IMR-90 (cell line): ENCODE results near the gene CP. TPM values are rescaled to one million over a fixed set of nuclear protein-coding genes. Genes with fewer than 3 reads are reported as not detected.

Source experiments
- ATAC-seq: fragments of 200-7000 bp; cut with Tn5 transposase; 2 replicates; pipeline ENCODE4 v1.9.1; 2020; ENCODE audit warnings: low read depth, mild to moderate bottlenecking, moderate library complexity
- BruUV-seq: library from RNA; stranded (reverse); fragments of 400-500 nt; replicated peaks from 2 replicates; lab custom pipeline; 2021; lab: Mats Ljungman, UMichigan
- CTCF ChIA-PET: fragments of 300-600 bp; formaldehyde crosslinking; extraction: SDS; loops from one replicate; lab custom pipeline; 2021; ENCODE audit warnings: antibody characterized with exemption; lab: Yijun Ruan, JAX
- POLR2A ChIA-PET: fragments of 300-600 bp; sonication (Branson Sonifier 250); formaldehyde crosslinking; loops from one replicate; lab custom pipeline; 2022; ENCODE audit warnings: antibody characterized with exemption; ENCODE audit not compliant: unreplicated experiment; lab: Charles Lee
- DNase-seq: peaks from one replicate; pipeline ENCODE4 v3.0.0; 2013
- H2AFZ ChIP-seq: replicated peaks from 2 replicates; pipeline ENCODE3; 2013; ENCODE audit warnings: low read length, mild to moderate bottlenecking; ENCODE audit not compliant: poor library complexity
- H2AK5ac ChIP-seq: 2 replicates; pipeline ENCODE4 v1.6.1; 2013; ENCODE audit warnings: low read depth, low read length, inconsistent platforms
- H2AK9ac ChIP-seq: replicated peaks from 2 replicates; pipeline ENCODE3; 2013; ENCODE audit warnings: mild to moderate bottlenecking, low read depth, low read length, moderate library complexity; ENCODE audit not compliant: poor library complexity
- H2BK120ac ChIP-seq: 2 replicates; pipeline ENCODE4 v1.6.1; 2013; ENCODE audit warnings: low read depth, low read length, inconsistent platforms
- H2BK15ac ChIP-seq: 3 replicates; pipeline ENCODE4 v1.6.1; 2013; ENCODE audit warnings: low read depth, low read length, inconsistent platforms
- H2BK20ac ChIP-seq: 2 replicates; pipeline ENCODE4 v1.6.1; 2013; ENCODE audit warnings: low read depth, mild to moderate bottlenecking, inconsistent platforms, low read length, moderate library complexity
- H2BK5ac ChIP-seq: 2 replicates; pipeline ENCODE4 v1.6.1; 2013; ENCODE audit warnings: mild to moderate bottlenecking, low read depth, low read length, inconsistent platforms; ENCODE audit not compliant: poor library complexity, severe bottlenecking
- H3K14ac ChIP-seq: replicated peaks from 2 replicates; pipeline ENCODE4 v1.6.1; 2013; ENCODE audit warnings: low read depth, low read length, inconsistent platforms
- H3K18ac ChIP-seq: 2 replicates; pipeline ENCODE4 v1.6.1; 2013; ENCODE audit warnings: low read depth, low read length, control low read depth
- H3K23ac ChIP-seq: 2 replicates; pipeline ENCODE4 v1.6.1; 2013; ENCODE audit warnings: low read depth, low read length, inconsistent platforms
- H3K27ac ChIP-seq: 2 replicates; pipeline ENCODE4 v1.5.1; 2013; ENCODE audit warnings: mild to moderate bottlenecking, control low read depth, low read length; ENCODE audit not compliant: insufficient read depth
- H3K27me3 ChIP-seq: 2 replicates; pipeline ENCODE4 v1.6.1; 2013; ENCODE audit warnings: low read length; ENCODE audit not compliant: control insufficient read depth, insufficient read depth
- H3K36me3 ChIP-seq: 2 replicates; pipeline ENCODE4 v1.6.1; 2013; ENCODE audit warnings: low read length, mixed read lengths; ENCODE audit not compliant: control insufficient read depth, insufficient read depth
- H3K4ac ChIP-seq: 2 replicates; pipeline ENCODE4 v1.6.1; 2013; ENCODE audit warnings: low read depth, low read length, inconsistent platforms
- H3K4me1 ChIP-seq: 2 replicates; pipeline ENCODE4 v1.6.1; 2013; ENCODE audit warnings: low read length, mixed read lengths; ENCODE audit not compliant: control insufficient read depth, insufficient read depth
- H3K4me2 ChIP-seq: 2 replicates; pipeline ENCODE4 v1.6.1; 2013; ENCODE audit warnings: low read depth, mild to moderate bottlenecking, control low read depth, low read length, moderate library complexity
- H3K4me3 ChIP-seq: 2 replicates; pipeline ENCODE4 v1.5.1; 2013; ENCODE audit warnings: low read depth, mild to moderate bottlenecking, control low read depth, low read length, moderate library complexity; ENCODE audit not compliant: insufficient read depth
- H3K56ac ChIP-seq: 2 replicates; pipeline ENCODE4 v1.6.1; 2013; ENCODE audit warnings: low read length, inconsistent platforms; ENCODE audit not compliant: insufficient read depth; ENCODE audit errors: extremely low read depth
- H3K79me1 ChIP-seq, 2 experiments: 2 replicates each; pipeline ENCODE4 v1.6.1; 2013; ENCODE audit warnings: low read length in 2 of 2, inconsistent platforms in 1 of 2, low read depth in 1 of 2
- H3K9ac ChIP-seq: 2 replicates; pipeline ENCODE4 v1.6.1; 2013; ENCODE audit warnings: low read depth, low read length, control low read depth
- H3K9me1 ChIP-seq: 2 replicates; pipeline ENCODE4 v1.6.1; 2013; ENCODE audit warnings: low read length, inconsistent platforms; ENCODE audit not compliant: insufficient read depth
- H3K9me3 ChIP-seq: 2 replicates; pipeline ENCODE4 v1.6.1; 2013; ENCODE audit warnings: low read length; ENCODE audit not compliant: control insufficient read depth, insufficient read depth
- H4K20me1 ChIP-seq: 2 replicates; pipeline ENCODE4 v1.6.1; 2013; ENCODE audit warnings: low read length, inconsistent platforms; ENCODE audit not compliant: insufficient read depth
- H4K5ac ChIP-seq: 2 replicates; pipeline ENCODE4 v1.6.1; 2013; ENCODE audit warnings: mild to moderate bottlenecking, low read depth, low read length, control low read depth
- H4K8ac ChIP-seq, 2 experiments: 2 replicates each; pipeline ENCODE4 v1.6.1; 2013; ENCODE audit warnings: low read depth in 2 of 2, low read length in 2 of 2, control low read depth in 1 of 2, inconsistent platforms in 1 of 2
- H4K91ac ChIP-seq: 2 replicates; pipeline ENCODE4 v1.6.1; 2013; ENCODE audit warnings: low read depth, low read length, inconsistent platforms; ENCODE audit not compliant: insufficient read depth
- BHLHE40 ChIP-seq: fragments of 150-350 bp; IDR thresholded peaks from 2 replicates; pipeline ENCODE4 v1.6.1; 2016; ENCODE audit warnings: mild to moderate bottlenecking, low read depth, low read length
- CEBPB ChIP-seq: IDR thresholded peaks from 2 replicates; pipeline ENCODE4 v1.6.1; 2012; ENCODE audit warnings: low read depth, low read length, improper control_type of control experiment
- CHD1 ChIP-seq: IDR thresholded peaks from 2 replicates; pipeline ENCODE4 v1.6.1; 2012; ENCODE audit warnings: low read depth, low read length, improper control_type of control experiment
- FOS ChIP-seq: fragments of 150-350 bp; IDR thresholded peaks from 2 replicates; pipeline ENCODE4 v1.6.1; 2016; ENCODE audit warnings: low read depth, low read length
- MAFK ChIP-seq: IDR thresholded peaks from 2 replicates; pipeline ENCODE4 v1.6.1; 2012; ENCODE audit warnings: low read depth, low read length, improper control_type of control experiment
- MAZ ChIP-seq: IDR thresholded peaks from 2 replicates; pipeline ENCODE4 v1.6.1; 2012; ENCODE audit warnings: low read depth, mild to moderate bottlenecking, low read length, improper control_type of control experiment, moderate library complexity, borderline replicate concordance
- MXI1 ChIP-seq: IDR thresholded peaks from 2 replicates; pipeline ENCODE4 v1.6.1; 2012; ENCODE audit warnings: low read depth, mild to moderate bottlenecking, low read length, moderate library complexity, borderline replicate concordance
- NFE2L2 ChIP-seq: fragments of 150-350 bp; IDR thresholded peaks from 2 replicates; pipeline ENCODE4 v1.6.1; 2016; ENCODE audit warnings: low read depth, mild to moderate bottlenecking, low read length
- POLR2A ChIP-seq: IDR thresholded peaks from 2 replicates; pipeline ENCODE4 v1.6.1; 2012; ENCODE audit warnings: mild to moderate bottlenecking, low read depth, low read length
- RAD21 ChIP-seq: IDR thresholded peaks from 2 replicates; pipeline ENCODE4 v1.6.1; 2012; ENCODE audit warnings: low read length, improper control_type of control experiment
- RCOR1 ChIP-seq: IDR thresholded peaks from 2 replicates; pipeline ENCODE4 v1.6.1; 2012; ENCODE audit warnings: mild to moderate bottlenecking, low read length, improper control_type of control experiment; ENCODE audit not compliant: insufficient replicate concordance
- RFX5 ChIP-seq: IDR thresholded peaks from 2 replicates; pipeline ENCODE4 v1.8.0; 2012; ENCODE audit warnings: low read depth, mild to moderate bottlenecking, low read length, moderate library complexity
- SMC3 ChIP-seq: fragments of 150-350 bp; IDR thresholded peaks from 2 replicates; pipeline ENCODE4 v1.6.1; 2016; ENCODE audit warnings: low read depth, mild to moderate bottlenecking, antibody characterized with exemption, low read length, moderate library complexity
- WGBS, 2 experiments: methylation state at CpG; one replicate each; pipeline versions ENCODE4 v1.1.5 to v1.1.7; 2013; ENCODE audit warnings: missing lambda C conversion rate in 2 of 2; ENCODE audit not compliant: insufficient read length in 1 of 2; ENCODE audit errors: extremely low coverage in 2 of 2; 5-methylcytosine and 5-hydroxymethylcytosine counted together
- dilution Hi-C: fragments of 300-500 bp; cut with HindIII; formaldehyde crosslinking; loops from one replicate; pipeline ENCODE4 v1.14.3; 2018; ENCODE audit warnings: low sequenced_read_pairs; ENCODE audit not compliant: unreplicated experiment
- in situ Hi-C: fragments of 300-500 bp; cut with MboI; formaldehyde crosslinking; loops from 3 replicates; pipeline ENCODE4 v1.14.3; 2019; ENCODE audit warnings: low sequenced_read_pairs, inconsistent platforms, mixed read lengths
- intact Hi-C: fragments of 100-400 bp; cut with micrococcal nuclease; formaldehyde crosslinking; loops from 2 replicates; pipeline ENCODE4 v1.10.0; 2022
- polyA plus RNA-seq, 3 experiments: library from polyadenylated mRNA; depleted of rRNA; stranded (reverse); fragments of >200 nt; gene quantifications; 2 replicates each; pipeline ENCODE4 v1.2.3, GENCODE V29; 2012; ENCODE audit warnings: low replicate concordance in 1 of 3
- total RNA-seq: library from RNA; depleted of rRNA; stranded (reverse); fragments of >200 nt; gene quantifications from 2 replicates; pipeline ENCODE4 v1.2.3, GENCODE V29; 2012
- TF ChIP-seq, protein P1 (sequence below): fragments of 150-350 bp; IDR thresholded peaks from 2 replicates; pipeline ENCODE4 v1.6.1; 2016; ENCODE audit warnings: low read depth, mild to moderate bottlenecking, low read length, moderate library complexity, borderline replicate concordance
- TF ChIP-seq, protein P2 (sequence below): conservative IDR thresholded peaks from 2 replicates; pipeline ENCODE4 v1.5.1; 2012; ENCODE audit warnings: mild to moderate bottlenecking, low read depth, low read length, improper control_type of control experiment
- TF ChIP-seq, protein P3 (sequence below): fragments of 150-350 bp; IDR thresholded peaks from 2 replicates; pipeline ENCODE4 v1.6.1; 2017; ENCODE audit warnings: mild to moderate bottlenecking, antibody characterized with exemption, low read length, low read depth

The CP gene
- total and polyA plus RNA-seq, 2 of the 4 experiments (the other 2 are of a cell fraction), result not detected

DNA sequence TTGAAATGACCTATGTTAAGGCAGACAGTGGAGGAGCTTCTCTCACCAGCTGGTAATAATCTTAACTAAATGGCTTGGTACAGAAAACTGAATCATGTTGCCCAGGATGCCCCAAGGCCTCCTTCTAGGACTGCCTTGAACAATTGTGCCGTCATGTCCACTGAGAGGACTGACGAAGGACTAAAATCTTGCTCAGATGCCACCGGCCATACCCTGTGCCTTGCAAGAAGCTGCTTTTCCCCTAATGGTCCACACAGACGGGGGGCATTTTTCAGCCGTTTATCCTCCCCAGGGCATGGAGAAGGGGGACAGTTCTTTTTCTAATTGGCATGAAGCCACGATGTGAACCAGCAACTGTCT lies 1.8 kb upstream of the CP start:
- H3K36me3 ChIP-seq, result no peaks in the 10 kb centered on the region
- H3K23ac ChIP-seq, result 0 out of 2 replicates have a peak overlapping the region, but pooled peaks have one; percentile 63
- H3K9me1 ChIP-seq, result peaks cover 3% of the 10 kb centered on the region; the same call in 1 of the 2 replicates
- H3K18ac ChIP-seq, result peak overlapping the region; percentile 39; the same call in 1 of the 2 replicates
- H3K9me3 ChIP-seq, result peaks cover 2% of the 10 kb centered on the region; the same call in 1 of the 2 replicates
- H4K5ac ChIP-seq, result peak overlapping the region; percentile 2; the same call in 1 of the 2 replicates
- H2BK20ac ChIP-seq, result peak overlapping the region; percentile 90; the same call in 1 of the 2 replicates
- H2BK5ac ChIP-seq, result peak overlapping the region; percentile 61
- H4K8ac ChIP-seq, result peak overlapping the region; percentile 87 to 98; a peak in 2 of 4 replicates
- TF ChIP-seq, protein P1, sequence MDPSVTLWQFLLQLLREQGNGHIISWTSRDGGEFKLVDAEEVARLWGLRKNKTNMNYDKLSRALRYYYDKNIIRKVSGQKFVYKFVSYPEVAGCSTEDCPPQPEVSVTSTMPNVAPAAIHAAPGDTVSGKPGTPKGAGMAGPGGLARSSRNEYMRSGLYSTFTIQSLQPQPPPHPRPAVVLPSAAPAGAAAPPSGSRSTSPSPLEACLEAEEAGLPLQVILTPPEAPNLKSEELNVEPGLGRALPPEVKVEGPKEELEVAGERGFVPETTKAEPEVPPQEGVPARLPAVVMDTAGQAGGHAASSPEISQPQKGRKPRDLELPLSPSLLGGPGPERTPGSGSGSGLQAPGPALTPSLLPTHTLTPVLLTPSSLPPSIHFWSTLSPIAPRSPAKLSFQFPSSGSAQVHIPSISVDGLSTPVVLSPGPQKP, result no peak
- TF ChIP-seq RCOR1, result no peak
- TF ChIP-seq SMC3, result no peak
- TF ChIP-seq MAFK, result no peak
- TF ChIP-seq, protein P2, sequence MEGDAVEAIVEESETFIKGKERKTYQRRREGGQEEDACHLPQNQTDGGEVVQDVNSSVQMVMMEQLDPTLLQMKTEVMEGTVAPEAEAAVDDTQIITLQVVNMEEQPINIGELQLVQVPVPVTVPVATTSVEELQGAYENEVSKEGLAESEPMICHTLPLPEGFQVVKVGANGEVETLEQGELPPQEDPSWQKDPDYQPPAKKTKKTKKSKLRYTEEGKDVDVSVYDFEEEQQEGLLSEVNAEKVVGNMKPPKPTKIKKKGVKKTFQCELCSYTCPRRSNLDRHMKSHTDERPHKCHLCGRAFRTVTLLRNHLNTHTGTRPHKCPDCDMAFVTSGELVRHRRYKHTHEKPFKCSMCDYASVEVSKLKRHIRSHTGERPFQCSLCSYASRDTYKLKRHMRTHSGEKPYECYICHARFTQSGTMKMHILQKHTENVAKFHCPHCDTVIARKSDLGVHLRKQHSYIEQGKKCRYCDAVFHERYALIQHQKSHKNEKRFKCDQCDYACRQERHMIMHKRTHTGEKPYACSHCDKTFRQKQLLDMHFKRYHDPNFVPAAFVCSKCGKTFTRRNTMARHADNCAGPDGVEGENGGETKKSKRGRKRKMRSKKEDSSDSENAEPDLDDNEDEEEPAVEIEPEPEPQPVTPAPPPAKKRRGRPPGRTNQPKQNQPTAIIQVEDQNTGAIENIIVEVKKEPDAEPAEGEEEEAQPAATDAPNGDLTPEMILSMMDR, result no peak
- no peak for TF ChIP-seq BHLHE40
- TF ChIP-seq MXI1, result no peak
- TF ChIP-seq CHD1, result no peak
- TF ChIP-seq POLR2A, result no peak
- TF ChIP-seq FOS, result no peak
- TF ChIP-seq RFX5, result no peak
- TF ChIP-seq, protein P3, sequence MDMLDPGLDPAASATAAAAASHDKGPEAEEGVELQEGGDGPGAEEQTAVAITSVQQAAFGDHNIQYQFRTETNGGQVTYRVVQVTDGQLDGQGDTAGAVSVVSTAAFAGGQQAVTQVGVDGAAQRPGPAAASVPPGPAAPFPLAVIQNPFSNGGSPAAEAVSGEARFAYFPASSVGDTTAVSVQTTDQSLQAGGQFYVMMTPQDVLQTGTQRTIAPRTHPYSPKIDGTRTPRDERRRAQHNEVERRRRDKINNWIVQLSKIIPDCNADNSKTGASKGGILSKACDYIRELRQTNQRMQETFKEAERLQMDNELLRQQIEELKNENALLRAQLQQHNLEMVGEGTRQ, result no peak
- TF ChIP-seq RAD21, result no peak
- TF ChIP-seq MAZ, result no peak
- TF ChIP-seq CEBPB, result no peak
- no peak for TF ChIP-seq NFE2L2
- H4K20me1 ChIP-seq, result no peaks in the 10 kb centered on the region
- dilution Hi-C loops, result no loop called here
- no peak overlapping the region for H3K4me3 ChIP-seq
- H3K27ac ChIP-seq, result no peak overlapping the region
- BruUV-seq, result no TSS peak
- no CpG with 5 or more reads among the region's 6 CpGs for WGBS, 2 experiments
- no peaks in the 10 kb centered on the region for H3K27me3 ChIP-seq
- intact Hi-C loops, result no loop called here
- peak overlapping the region; percentile 73; the same call in 1 of the 2 replicates for H3K4ac ChIP-seq
- H3K79me1 ChIP-seq, result no peaks in the 10 kb centered on the region
- no peak for DNase-seq
- in situ Hi-C loops, result no loop called here
- no peak overlapping the region for H2AFZ ChIP-seq
- H3K14ac ChIP-seq, result peak overlapping the region; percentile 83
- CTCF ChIA-PET, result no interaction called here
- peak overlapping the region; percentile 99; the same call in 2 of the 3 replicates for H2BK15ac ChIP-seq
- H3K4me2 ChIP-seq, result no peak overlapping the region
- no peak for ATAC-seq
- H3K56ac ChIP-seq, result no peak overlapping the region
- H2BK120ac ChIP-seq, result peak overlapping the region; percentile 84; the same call in 1 of the 2 replicates
- peak overlapping the region; percentile 53 for H4K91ac ChIP-seq
- H2AK9ac ChIP-seq, result peak overlapping the region; percentile 62
- H3K4me1 ChIP-seq, result peaks cover 10% of the 10 kb centered on the region
- POLR2A ChIA-PET, result no interaction called here
- no peak overlapping the region for H3K9ac ChIP-seq
- H2AK5ac ChIP-seq, result peak overlapping the region; percentile 82
